ENCODE results near the gene HPS3.
A peak's percentile ranks its signal among the peaks of the same experiment; 100 is the strongest.

The HPS3 gene

DNA sequence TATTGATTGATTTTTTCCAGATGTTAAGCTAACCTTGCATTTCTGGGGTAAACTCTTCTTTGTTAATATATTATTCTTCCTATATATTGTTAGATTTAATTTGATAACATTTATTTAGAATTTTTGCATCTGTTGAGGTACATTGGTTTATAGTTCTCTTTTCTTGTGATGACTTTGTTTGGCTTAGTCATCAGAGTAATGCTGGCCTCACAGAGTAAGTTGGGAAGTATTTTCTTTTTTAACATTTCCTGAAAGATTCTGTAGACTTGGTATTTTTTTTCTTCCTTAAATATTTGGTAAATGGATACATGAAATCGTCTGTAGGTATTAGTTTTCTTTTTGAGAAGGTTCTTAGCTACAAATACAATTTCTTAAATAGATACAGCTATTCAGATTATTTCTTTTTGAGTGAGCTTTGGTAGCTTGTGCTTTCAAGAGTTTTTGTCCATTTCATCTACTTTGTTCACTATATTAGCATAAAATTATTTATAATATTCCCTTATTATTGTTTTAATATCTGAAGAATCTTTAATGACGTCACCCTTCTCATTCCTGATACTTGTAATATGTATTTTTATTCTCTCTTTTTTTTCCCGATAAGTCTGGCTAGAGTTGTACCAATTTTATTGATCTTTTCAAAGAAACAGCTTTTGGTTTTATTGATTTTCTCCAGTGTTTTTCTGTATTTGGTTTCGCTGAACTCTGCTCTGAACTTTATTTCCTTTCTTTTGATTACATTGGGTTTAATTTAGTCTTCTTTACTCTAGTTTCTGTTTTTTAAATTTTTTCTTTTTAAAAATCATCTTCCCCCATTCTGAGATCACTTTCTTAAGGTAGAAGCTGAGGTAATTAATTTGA lies 6.5 kb upstream of the HPS3 start:
- TF ChIP-seq MYC (IDR thresholded peaks at IDR 0.05; ENCODE audit: low read depth, low read length) = no peak
- TF ChIP-seq, protein P1, sequence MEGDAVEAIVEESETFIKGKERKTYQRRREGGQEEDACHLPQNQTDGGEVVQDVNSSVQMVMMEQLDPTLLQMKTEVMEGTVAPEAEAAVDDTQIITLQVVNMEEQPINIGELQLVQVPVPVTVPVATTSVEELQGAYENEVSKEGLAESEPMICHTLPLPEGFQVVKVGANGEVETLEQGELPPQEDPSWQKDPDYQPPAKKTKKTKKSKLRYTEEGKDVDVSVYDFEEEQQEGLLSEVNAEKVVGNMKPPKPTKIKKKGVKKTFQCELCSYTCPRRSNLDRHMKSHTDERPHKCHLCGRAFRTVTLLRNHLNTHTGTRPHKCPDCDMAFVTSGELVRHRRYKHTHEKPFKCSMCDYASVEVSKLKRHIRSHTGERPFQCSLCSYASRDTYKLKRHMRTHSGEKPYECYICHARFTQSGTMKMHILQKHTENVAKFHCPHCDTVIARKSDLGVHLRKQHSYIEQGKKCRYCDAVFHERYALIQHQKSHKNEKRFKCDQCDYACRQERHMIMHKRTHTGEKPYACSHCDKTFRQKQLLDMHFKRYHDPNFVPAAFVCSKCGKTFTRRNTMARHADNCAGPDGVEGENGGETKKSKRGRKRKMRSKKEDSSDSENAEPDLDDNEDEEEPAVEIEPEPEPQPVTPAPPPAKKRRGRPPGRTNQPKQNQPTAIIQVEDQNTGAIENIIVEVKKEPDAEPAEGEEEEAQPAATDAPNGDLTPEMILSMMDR (IDR thresholded peaks at IDR 0.05; ENCODE audit: low read depth, low read length) = no peak
- TF ChIP-seq, protein P2, sequence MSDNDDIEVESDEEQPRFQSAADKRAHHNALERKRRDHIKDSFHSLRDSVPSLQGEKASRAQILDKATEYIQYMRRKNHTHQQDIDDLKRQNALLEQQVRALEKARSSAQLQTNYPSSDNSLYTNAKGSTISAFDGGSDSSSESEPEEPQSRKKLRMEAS (IDR thresholded peaks at IDR 0.05; ENCODE audit: low read depth, low read length) = no peak
- TF ChIP-seq POLR2A (IDR thresholded peaks at IDR 0.05; ENCODE audit: extremely low read depth, insufficient read length) = no peak
- DNase-seq (ENCODE audit: low read depth) = no peak
- no peak overlapping the region for H3K4me3 ChIP-seq (ENCODE audit: low read depth, low read length)

DNA sequence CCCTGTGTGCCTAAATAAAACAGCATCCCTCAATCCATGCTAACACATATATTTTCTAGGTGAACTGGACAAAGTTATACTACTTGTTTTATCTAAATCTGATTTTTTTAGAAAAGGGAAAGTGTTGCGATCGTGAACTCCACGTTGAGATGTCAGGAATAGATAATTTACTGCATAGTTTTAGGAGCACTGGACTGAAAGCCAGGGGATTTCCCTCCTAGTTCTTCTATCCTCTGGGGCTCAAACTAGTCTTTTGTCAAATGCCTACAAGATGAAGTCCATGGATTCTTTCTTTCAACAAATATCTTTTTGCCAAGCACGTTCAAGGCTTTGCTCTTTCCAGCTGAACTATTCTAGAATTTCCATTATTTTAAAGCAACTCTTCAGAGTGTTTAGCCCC lies 617 bp upstream of the HPS3 start:
- no peak; the same call in 1 of the 2 replicates for TF ChIP-seq MYC (IDR thresholded peaks at IDR 0.05; ENCODE audit: low read depth, low read length)
- TF ChIP-seq, protein P1 (IDR thresholded peaks at IDR 0.05; ENCODE audit: low read depth, low read length) = no peak
- TF ChIP-seq, protein P2 (IDR thresholded peaks at IDR 0.05; ENCODE audit: low read depth, low read length) = no peak
- no peak for TF ChIP-seq POLR2A (IDR thresholded peaks at IDR 0.05; ENCODE audit: extremely low read depth, insufficient read length)
- DNase-seq (ENCODE audit: low read depth) = no peak
- H3K4me3 ChIP-seq (ENCODE audit: low read depth, low read length) = peak overlapping the region; percentile 99

DNA sequence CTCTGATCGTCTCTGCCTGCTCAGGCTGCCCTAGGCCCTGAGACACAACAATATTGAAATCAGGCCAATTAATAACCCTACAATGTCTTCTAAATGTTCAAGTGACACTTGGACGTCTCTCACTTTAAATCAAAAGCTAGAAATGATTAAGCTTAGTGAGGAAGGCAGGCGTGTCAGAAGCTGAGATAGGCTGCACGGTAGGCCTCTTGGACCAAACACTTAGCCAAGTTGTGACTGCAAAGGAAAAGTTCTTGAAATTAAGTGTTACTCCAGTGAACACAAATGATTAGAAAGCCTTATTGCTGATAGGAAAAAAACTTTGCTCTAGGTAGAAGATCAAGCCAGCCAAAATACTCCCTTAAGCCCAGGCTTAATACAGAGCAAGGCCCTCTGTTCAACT lies 2.2 kb downstream of the HPS3 start:
- peak overlapping the region; percentile 99 for H3K4me3 ChIP-seq (ENCODE audit: low read depth, low read length)
- DNase-seq (ENCODE audit: low read depth) = no peak
- TF ChIP-seq POLR2A (IDR thresholded peaks at IDR 0.05; ENCODE audit: extremely low read depth, insufficient read length) (no peak), MYC (IDR thresholded peaks at IDR 0.05; ENCODE audit: low read depth, low read length) (no peak)
- TF ChIP-seq, protein P2 (IDR thresholded peaks at IDR 0.05; ENCODE audit: low read depth, low read length) = no peak
- TF ChIP-seq, protein P1 (IDR thresholded peaks at IDR 0.05; ENCODE audit: low read depth, low read length) = no peak

DNA sequence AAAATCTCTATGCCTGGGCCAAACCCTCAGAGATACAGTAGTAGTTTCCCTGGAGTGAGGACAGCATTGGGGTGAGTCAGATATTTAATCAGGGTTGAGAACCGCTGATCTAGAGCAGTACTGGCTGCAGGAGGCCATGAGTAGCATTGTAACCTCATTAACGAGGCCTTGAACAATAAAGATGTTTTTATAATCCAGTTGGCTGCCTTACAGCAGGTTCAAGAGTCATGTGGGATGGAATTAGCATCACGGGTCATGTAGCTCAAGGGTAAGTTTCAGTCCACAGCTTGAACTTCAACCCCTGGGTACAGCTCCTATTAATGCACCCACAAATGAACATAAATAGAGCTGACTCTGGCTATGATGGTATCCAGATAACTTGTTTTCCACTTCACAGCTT lies 5.1 kb downstream of the HPS3 start:
- no peak for DNase-seq (ENCODE audit: low read depth)
- no peak for TF ChIP-seq MYC (IDR thresholded peaks at IDR 0.05; ENCODE audit: low read depth, low read length)
- TF ChIP-seq POLR2A (IDR thresholded peaks at IDR 0.05; ENCODE audit: extremely low read depth, insufficient read length) = no peak

DNA sequence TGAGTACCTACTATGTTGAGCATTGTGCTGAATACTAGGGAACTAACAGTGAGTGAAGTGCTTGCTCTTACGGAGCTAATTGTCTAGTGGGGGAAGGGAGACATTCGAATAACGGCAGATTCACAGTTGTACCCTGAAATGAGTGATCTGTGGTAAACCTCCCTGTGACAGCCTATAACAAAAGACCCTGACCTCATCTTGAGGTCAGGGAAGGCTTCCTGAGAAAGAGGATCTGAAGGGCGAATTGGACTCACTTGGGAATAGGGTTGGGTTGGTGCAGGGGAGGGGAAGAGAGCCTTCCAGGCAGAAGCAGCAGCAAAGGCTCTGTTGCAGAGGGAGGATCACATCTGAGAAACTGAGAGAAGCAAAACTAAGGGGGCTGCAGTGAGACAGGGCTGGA lies 13.2 kb downstream of the HPS3 start:
- DNase-seq (ENCODE audit: low read depth) = peak; percentile 96
- TF ChIP-seq, protein P1 (IDR thresholded peaks at IDR 0.05; ENCODE audit: low read depth, low read length) = no peak
- TF ChIP-seq, protein P2 (IDR thresholded peaks at IDR 0.05; ENCODE audit: low read depth, low read length) = 0 out of 2 replicates have a peak, but pooled peaks have one; percentile 8
- peak; percentile 31; the same call in 1 of the 2 replicates for TF ChIP-seq MYC (IDR thresholded peaks at IDR 0.05; ENCODE audit: low read depth, low read length)
- H3K4me3 ChIP-seq (ENCODE audit: low read depth, low read length) = no peak overlapping the region

More for the DNA sequence above, 5.1 kb downstream of the HPS3 start:
- H3K4me3 ChIP-seq (ENCODE audit: low read depth, low read length) = peak overlapping the region; percentile 4

DNA sequence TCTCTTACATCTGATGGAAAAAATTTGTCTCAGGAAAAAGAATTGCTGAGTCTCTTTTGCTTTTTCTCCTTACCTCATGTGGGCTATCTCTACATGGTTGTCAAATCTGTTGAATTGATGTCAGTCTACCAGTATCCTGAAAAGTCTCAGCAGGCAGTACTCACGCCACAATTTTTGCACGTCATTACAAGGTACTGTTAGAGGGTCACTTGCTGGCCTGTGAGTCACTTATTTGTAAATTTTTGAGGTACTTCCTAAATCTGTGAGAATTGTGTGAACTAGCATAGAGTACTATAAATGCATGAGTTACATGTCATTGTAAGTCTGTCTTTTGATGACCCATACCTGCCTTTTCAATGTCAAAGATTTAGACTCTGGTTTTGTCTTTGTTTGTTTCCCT lies 15.9 kb downstream of the HPS3 start:
- H3K4me3 ChIP-seq (ENCODE audit: low read depth, low read length) = no peak overlapping the region
- DNase-seq (ENCODE audit: low read depth) = peak; percentile 78
- no peak for TF ChIP-seq MYC (IDR thresholded peaks at IDR 0.05; ENCODE audit: low read depth, low read length)
- TF ChIP-seq POLR2A (IDR thresholded peaks at IDR 0.05; ENCODE audit: extremely low read depth, insufficient read length) = no peak
- TF ChIP-seq, protein P2 (IDR thresholded peaks at IDR 0.05; ENCODE audit: low read depth, low read length) = no peak
- TF ChIP-seq, protein P1 (IDR thresholded peaks at IDR 0.05; ENCODE audit: low read depth, low read length) = no peak
